ENCODE measurements around the gene KCNMA1.

The KCNMA1 gene

DNA sequence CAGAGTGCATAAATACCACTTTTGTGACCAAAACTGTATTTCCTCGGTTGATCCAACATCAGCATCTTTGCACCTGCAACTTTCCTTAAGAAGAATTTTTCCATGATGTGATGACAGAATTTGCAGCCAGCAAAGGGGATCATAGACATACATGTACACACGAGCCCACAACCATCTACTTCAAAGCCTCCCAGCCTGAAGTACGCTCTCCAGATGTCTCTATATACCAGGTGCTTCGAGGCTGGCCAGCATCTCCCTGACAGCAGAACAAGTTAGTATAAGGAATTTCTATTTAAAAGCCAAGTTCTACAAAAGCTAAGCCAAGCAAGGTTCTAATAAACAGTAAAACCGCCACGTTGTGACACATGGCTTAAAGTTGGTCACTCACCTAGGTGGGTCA lies 328.5 kb downstream of the KCNMA1 start:
- TF ChIP-seq GATA3 (IDR thresholded peaks at IDR 0.05; ENCODE audit: low read depth, low read length) (no peak), GATA2 (IDR thresholded peaks at IDR 0.05; ENCODE audit: low read depth, low read length) (no peak)

DNA sequence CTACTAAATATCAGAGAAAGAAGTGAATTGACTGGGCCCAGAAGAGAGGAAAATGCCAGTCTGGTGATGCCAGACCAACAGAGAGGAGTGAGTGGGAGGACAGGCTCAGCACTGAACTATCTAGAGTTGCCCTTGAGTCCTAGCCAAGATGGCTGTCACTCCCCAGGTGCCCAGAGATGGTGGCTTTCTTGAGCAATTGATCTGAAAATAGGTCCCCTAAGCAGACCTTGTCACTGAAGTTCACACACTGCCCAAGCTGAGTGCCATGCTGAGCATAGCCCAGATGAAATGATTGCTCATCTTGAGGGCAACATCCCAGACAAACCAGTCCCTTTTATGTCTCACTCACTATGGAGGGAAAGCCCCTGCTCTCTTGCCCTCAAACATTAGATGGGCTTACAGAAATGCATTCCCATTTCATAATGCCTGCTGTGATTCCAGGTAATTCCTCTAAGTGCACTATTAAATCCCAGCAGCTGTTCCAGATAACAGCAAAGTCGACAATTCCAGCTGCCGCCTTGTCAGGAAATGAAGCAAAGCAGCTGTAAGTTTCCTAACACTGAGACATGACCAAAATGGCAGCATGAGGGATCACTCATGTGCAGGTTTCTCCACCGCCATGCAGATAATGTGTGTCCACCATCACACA lies 329.4 kb downstream of the KCNMA1 start:
- TF ChIP-seq GATA3 (IDR thresholded peaks at IDR 0.05; ENCODE audit: low read depth, low read length) (no peak), GATA2 (IDR thresholded peaks at IDR 0.05; ENCODE audit: low read depth, low read length) (no peak)

DNA sequence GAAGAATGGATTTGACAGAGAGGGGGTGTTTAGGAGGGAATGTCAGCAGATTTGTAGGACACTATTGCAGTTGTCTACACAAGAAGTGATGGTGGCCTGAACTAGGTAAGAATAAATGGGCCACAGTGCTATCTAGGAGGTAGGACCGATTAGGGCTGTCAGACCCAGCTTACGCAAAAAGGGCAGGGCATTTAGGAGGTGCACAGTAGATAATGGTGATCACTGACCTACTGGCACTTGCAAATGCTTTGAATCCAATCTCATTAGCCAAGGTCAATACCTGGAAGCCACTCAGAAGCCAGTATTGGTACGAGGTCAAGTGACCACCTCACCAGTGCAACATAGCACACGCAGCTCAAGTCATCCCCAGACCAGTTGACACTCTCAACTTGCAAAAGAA lies 330.9 kb downstream of the KCNMA1 start:
- TF ChIP-seq GATA3 (IDR thresholded peaks at IDR 0.05; ENCODE audit: low read depth, low read length) (no peak), GATA2 (IDR thresholded peaks at IDR 0.05; ENCODE audit: low read depth, low read length) (no peak)

DNA sequence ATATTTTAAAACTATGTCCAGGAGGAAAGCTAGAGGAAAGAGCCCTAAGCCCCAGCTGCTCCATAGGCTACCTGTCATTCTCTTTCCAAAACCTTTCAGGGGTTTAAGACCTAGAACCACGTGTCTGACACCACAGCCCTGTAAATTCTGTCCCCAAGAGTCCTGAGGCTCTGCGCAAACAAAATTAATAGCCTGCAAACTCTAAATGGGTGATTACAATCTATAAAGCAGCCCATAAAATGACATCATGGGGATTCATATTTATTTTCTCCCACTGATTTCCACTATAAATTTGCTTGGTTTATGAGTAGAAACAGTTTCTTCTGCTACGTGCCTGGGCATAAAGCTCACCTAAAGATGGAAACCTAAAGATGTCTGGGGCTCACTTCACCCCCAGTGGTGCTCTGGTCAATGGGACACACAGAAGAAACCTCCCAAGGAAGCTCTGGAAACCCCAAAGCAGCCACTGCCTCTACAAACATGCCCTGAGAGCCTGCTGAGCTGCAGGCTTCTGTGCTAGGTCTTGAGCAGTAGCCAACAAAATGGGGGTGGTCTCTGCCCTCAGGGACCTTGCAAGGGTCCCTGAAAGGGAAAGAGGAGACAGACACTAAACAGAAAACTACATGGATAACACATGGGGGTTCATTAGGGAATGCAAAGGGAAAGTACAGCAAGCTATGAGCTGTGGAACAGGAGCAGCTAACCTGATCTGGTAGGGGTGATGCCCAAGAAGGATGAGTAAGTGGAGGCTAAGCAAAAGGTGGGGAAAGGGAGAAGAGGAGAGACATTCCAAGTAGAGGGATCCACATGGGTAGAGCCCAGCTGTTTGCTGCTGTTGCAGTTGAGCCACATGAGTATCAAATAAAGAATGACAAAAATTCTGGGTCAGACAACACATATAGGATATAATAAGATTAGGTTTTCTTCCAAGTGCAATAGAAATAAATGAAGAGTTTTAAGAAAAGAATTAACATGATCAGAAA lies 331.7 kb downstream of the KCNMA1 start:
- TF ChIP-seq GATA2 (IDR thresholded peaks at IDR 0.05; ENCODE audit: low read depth, low read length) = peak; percentile 24; the same call in 1 of the 2 replicates
- no peak for TF ChIP-seq GATA3 (IDR thresholded peaks at IDR 0.05; ENCODE audit: low read depth, low read length)

DNA sequence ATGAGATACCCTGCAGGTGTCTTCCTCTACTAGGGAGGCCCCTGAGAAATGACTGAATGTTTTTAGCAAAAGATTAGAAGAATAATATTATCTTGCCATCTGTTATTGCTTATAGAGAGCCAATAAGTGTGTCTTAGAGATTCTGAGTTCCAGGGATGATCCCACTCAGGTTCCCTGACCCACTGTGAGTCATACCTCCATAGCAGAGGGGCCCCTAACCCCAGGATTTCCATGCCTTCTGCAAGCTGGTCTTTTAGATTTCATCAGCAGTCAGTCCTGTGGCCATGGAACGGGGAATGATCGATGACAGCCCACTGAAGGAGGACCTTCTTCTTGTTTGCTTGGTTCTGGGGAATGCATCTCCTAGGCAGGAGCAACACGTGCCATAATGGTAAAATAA lies 333.4 kb downstream of the KCNMA1 start:
- TF ChIP-seq GATA3 (IDR thresholded peaks at IDR 0.05; ENCODE audit: low read depth, low read length) (no peak), GATA2 (IDR thresholded peaks at IDR 0.05; ENCODE audit: low read depth, low read length) (no peak)

DNA sequence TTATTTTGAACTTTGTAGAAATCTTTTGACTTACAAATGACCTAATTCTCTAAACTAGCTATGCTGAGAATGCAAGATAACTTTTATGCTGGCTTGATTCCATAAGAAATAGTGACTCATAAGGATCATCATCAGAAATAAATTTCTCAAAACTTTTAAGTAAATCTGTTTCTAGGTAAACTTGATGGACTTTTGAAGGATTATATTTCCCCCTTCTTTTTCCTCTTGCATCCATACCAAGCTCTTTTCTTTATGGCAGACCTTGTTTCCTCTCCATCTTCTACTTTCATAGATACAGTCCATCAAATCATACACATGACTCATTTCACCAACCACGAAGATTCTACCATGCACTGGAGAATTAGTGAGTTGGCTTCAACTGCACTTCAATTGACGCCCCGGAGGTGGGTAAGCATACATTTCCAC lies 336.3 kb downstream of the KCNMA1 start:
- TF ChIP-seq GATA3 (IDR thresholded peaks at IDR 0.05; ENCODE audit: low read depth, low read length) = no peak
- no peak for TF ChIP-seq GATA2 (IDR thresholded peaks at IDR 0.05; ENCODE audit: low read depth, low read length)

DNA sequence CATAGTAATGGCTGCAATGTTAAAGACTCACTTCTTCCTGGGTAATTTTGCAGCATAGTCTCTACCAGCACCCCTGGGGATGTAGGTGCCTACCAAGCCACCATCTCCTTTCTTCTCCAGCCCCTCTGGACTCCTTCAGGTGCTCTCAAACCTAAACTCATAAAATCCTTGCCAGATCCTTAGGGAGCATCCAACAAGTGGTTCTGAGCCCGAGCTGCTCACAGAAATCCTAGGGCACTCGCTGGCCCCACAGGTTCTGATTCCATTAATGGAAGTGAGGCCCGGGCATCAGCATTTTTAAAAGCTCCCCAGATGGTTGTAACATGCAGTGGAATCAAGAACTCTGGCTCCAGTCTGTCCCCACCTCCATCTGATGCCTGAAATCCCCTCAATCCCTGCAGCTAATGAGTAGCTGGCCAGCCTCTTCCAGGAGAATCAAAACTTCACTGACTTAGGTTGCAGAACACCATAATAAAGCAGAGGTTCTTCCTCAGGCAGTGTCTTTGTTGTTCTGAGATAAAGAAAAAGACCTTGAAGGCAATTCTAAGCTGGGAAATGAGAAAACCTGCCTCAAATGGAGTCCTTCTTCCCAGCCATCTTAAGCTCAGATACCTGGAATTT lies 336.8 kb downstream of the KCNMA1 start:
- TF ChIP-seq GATA2 (IDR thresholded peaks at IDR 0.05; ENCODE audit: low read depth, low read length) = no peak
- no peak for TF ChIP-seq GATA3 (IDR thresholded peaks at IDR 0.05; ENCODE audit: low read depth, low read length)

DNA sequence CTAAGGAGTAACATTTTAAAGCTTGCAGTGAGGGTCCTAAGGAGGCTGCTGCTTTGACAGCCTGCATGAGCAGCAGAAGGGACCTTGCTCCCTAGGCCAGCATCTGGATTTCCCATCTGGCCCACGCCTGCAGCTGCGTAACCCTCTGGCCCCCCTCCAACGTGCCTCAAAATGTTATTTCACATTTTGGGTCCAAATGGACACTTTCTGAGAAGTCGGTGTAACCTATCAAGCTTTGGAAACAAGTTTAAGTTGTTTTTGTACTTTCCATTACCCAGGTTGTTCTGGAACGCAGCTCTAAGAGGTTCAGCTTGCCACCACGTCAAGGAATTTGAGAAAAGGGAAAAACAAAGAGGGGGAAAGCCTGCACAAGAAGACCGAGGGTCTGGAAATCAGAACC lies 338.3 kb downstream of the KCNMA1 start:
- TF ChIP-seq GATA2 (IDR thresholded peaks at IDR 0.05; ENCODE audit: low read depth, low read length) (no peak), GATA3 (IDR thresholded peaks at IDR 0.05; ENCODE audit: low read depth, low read length) (no peak)

DNA sequence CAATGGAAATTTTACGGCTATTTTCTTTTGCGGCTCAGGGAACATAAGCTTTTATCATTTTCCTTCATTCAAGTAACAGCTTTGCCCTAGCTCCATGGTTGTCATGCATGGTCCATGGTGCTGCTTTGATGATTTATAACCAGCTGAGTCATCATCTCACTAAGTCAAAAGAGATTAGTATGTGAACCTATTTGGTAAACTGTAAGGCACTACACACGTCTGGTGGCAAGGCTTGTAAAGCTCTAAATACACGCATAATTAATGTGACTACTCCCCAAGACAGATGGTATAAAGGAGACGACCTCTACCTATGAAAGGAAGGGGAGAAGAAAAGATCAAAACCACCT lies 340.2 kb downstream of the KCNMA1 start:
- TF ChIP-seq GATA3 (IDR thresholded peaks at IDR 0.05; ENCODE audit: low read depth, low read length) (no peak), GATA2 (IDR thresholded peaks at IDR 0.05; ENCODE audit: low read depth, low read length) (no peak)

DNA sequence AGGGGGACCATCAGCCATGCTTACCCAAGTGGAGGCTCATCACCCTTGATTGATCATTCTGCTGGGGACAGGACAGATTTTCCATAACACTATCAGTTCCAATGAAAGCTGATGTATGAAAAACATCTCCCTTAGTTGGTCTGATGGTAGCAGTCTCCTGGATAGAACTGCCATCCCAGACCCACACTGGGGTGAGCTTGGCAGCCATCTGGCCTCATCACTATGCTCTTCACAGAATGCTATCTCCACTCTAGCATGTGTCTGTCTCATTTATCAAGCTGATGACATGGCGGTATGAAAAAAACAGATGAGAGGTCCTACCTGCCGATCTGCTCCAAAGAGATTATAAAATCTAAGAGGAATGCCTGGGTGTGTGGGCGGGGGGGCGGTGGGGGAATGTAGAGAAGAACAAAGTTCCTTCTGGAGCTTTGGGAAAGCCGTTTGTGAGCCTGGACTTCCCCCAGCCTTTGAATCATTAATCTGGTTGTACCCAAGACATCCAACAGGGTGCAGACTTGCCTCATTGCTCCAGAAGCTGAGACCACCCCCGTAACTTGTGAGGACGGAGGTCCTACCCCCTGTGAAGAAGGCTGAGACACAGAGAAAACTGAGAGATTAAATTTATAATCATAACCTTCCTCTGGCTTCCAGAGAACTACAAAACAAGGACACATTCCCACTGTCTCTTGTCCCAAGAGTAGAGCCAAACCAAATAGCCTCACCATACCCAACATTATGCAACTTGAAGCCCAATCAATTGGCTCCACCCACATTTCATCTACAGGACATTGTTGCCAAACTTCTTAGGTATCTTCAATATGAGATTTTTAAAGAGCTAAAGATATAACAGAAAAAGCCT lies 340.8 kb downstream of the KCNMA1 start:
- TF ChIP-seq GATA2 (IDR thresholded peaks at IDR 0.05; ENCODE audit: low read depth, low read length) = no peak
- TF ChIP-seq GATA3 (IDR thresholded peaks at IDR 0.05; ENCODE audit: low read depth, low read length) = no peak

DNA sequence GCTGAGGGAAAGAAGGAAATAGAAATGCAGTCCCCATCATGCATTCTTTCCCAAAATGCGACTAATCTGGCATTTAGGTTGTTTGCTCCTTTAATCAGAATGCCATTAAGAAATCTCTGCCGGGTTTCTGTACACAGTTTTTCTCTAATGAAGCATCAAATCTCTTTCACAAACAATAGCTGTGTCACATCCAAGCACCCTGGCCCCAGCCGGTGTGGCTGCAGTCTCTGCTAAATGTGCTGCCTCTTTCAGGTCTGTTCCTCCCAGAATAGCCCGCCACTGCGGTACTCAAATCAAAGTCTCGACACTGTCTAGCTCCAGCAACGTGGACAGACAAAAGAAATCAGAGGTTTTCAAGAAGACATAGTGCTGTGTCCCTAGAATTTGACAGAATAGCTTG lies 343.8 kb downstream of the KCNMA1 start:
- TF ChIP-seq GATA2 (IDR thresholded peaks at IDR 0.05; ENCODE audit: low read depth, low read length) = no peak
- TF ChIP-seq GATA3 (IDR thresholded peaks at IDR 0.05; ENCODE audit: low read depth, low read length) = no peak

DNA sequence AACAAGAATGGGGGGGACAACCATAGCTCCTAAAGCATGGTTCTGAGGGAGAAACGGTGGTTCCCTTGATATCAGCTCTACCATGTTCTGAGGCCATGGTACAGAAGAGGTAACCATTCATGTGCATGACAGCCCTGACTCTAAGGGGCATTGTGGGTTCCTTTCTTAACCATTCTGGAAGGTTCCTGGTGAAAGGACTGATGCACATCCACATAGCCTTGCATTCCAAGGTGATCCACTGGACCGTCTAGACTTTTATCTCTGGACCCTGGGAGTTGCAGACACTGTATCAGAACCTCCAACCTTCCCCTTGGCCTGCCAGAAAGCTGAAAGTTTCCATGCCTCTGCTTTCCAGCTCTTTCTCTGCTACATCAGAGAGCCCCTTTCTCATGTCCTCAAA lies 344.3 kb downstream of the KCNMA1 start:
- no peak for TF ChIP-seq GATA2 (IDR thresholded peaks at IDR 0.05; ENCODE audit: low read depth, low read length)
- TF ChIP-seq GATA3 (IDR thresholded peaks at IDR 0.05; ENCODE audit: low read depth, low read length) = no peak

DNA sequence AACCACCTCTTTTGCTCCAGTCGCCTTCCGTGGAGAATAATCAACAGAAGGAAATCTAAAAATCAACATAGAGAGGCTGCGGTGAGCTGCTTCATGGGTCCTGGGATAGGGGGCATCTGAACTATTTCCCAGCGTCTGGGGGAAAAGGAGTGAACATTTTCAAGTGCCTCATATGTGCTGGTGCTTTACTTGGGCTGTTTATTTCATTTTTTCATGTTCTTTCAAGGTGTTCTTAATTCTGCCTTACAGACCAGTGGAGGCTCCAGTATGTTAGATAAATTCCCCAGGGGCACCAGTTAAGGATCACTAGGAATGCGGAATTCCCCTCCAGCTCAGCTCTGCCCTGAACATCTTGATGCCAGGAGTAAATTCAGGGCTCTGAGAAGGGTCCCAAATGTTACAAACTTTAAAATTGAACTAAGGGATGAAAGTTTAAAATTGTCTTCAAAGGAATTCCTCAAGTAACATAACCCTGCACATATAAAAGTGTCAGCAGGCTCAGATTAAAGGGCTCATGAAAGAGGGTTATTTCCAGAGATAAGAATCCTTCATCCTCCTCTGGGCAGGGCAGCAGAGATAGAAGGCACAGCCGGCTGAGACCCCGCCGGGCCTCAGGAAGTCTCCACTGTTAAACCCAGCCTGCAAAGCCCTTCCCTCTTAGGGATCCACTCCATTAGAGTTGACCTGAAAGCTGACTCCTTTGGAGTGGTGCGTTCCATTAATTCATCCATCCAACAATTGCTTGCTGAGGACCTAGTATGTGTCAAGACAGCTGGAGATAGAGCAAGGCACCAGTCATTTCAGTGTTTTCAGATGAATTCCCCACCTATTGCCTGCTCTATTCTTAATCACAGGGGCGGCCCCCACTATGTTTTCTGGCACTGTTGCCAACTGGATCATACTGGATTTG lies 345.8 kb downstream of the KCNMA1 start:
- TF ChIP-seq GATA2 (IDR thresholded peaks at IDR 0.05; ENCODE audit: low read depth, low read length) = no peak
- no peak for TF ChIP-seq GATA3 (IDR thresholded peaks at IDR 0.05; ENCODE audit: low read depth, low read length)

Measured in SH-SY5Y (cell line).